Activated CD8-positive, alpha-beta memory T cell treated with anti-CD3 and anti-CD28 coated beads, Interleukin-2, amount 50 U/mL, for 1 hour (primary cell): ENCODE results near the gene AHNAK2.
"Not testable (repeated sequence)": the region's sequence is repeated elsewhere in the genome, so short reads cannot be mapped to it uniquely, and the experiment has no call there.

Experiments used
- DNase-seq: peaks from one replicate; pipeline ENCODE4 v3.0.0-alpha.2; 2020; ENCODE audit errors: extremely low read depth

AHNAK2 gene

GRCh38 chr14:104977681-104978653 lies at the start of gene AHNAK2:
Gene AHNAK2 (minus strand): TSS chr14:104978374. CDS start chr14:104978237, 137 bp downstream.
- DNase-seq = no peak

- DNase-seq = not testable (repeated sequence)
Measured at GRCh38 chr14:105027718-105028117, 49.5 kb upstream of the AHNAK2 start.

GRCh38 chr14:105026802-105027563 lies 48.8 kb upstream of the AHNAK2 start:
- no peak for DNase-seq

- no peak for DNase-seq
Measured at GRCh38 chr14:105026033-105026785, 48.0 kb upstream of the AHNAK2 start.

- no peak for DNase-seq
Measured at GRCh38 chr14:105025429-105025828, 47.3 kb upstream of the AHNAK2 start.

- no peak for DNase-seq
Measured at GRCh38 chr14:105023791-105024480, 45.8 kb upstream of the AHNAK2 start.

GRCh38 chr14:105023144-105023543 lies 45.0 kb upstream of the AHNAK2 start:
- no peak for DNase-seq

GRCh38 chr14:105022276-105022670 lies 44.1 kb upstream of the AHNAK2 start:
- no peak for DNase-seq

- no peak for DNase-seq
Measured at GRCh38 chr14:105021656-105022275, 43.6 kb upstream of the AHNAK2 start.

- peak; percentile 86 for DNase-seq
Measured at GRCh38 chr14:105020815-105021655, 42.9 kb upstream of the AHNAK2 start, which contains the start of gene CDCA4. Gene CDCA4 (minus strand): TSS chr14:105021083. CDS start chr14:105011929, 9,154 bp downstream.

GRCh38 chr14:105019861-105020814 lies 42.0 kb upstream of the AHNAK2 start:
- DNase-seq = no peak

- DNase-seq = no peak
Measured at GRCh38 chr14:105018414-105018813, 40.2 kb upstream of the AHNAK2 start.

- no peak for DNase-seq
Measured at GRCh38 chr14:105015905-105016304, 37.7 kb upstream of the AHNAK2 start.

GRCh38 chr14:105015242-105015641 lies 37.1 kb upstream of the AHNAK2 start:
- DNase-seq = no peak

GRCh38 chr14:105014631-105015030 lies 36.5 kb upstream of the AHNAK2 start:
- no peak for DNase-seq

GRCh38 chr14:105014032-105014431 lies 35.9 kb upstream of the AHNAK2 start:
- no peak for DNase-seq

- DNase-seq = no peak
Measured at GRCh38 chr14:105013150-105013785, 35.1 kb upstream of the AHNAK2 start.
